Measurements from ENCODE around the gene OBI1.

OBI1 gene

DNA sequence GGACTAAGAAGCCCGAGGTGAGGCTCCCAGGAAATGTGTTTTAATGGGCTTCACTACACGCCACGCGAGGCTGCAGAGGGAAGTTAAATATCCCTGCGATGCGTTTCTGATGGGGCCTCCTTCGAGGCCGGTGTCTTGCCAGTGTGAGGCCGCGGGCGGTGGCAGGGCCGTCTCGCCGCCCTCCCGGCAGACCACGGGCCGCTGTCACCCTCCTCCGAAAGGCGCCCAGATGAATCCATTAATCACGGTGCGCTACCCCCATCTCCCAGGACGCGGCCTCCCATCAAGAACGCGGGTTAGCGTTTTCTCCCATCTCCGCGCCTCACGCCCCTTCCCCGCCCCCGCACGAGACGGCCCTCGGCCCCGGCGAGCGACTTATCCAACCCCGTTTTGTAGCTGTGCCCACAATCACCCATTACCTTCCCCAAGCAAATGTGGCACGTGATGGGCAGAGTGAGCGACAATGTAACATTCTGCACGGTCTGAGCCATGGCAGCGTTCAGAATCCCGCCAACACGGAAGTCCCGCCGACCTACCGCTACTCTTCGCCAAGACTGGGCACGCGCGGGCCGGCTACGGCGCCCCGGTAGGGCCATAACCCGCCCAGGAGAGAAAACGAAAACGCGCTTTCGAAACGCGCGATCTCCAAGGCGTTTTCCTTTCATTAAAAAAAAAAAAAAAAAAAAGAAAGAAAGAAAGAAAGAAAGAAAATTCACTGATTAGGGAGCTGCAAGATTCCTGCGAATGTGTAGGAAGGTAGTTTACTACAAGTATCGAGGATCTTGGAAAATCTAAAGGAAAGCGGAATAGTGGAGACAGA, at the start of gene OBI1:
Gene OBI1, minus strand, starts transcription at position 526 of the 820 bp plus-strand sequence. Its CDS starts 35 bp downstream, at position 491.
- DNase-seq = peak; percentile 88
- in situ Hi-C loops (cut with HindIII; ENCODE audit: low pct_ligation_motif_present, low pct_unique_long_range_greater_than_20kb, low sequenced_read_pairs) = no loop called here

DNA sequence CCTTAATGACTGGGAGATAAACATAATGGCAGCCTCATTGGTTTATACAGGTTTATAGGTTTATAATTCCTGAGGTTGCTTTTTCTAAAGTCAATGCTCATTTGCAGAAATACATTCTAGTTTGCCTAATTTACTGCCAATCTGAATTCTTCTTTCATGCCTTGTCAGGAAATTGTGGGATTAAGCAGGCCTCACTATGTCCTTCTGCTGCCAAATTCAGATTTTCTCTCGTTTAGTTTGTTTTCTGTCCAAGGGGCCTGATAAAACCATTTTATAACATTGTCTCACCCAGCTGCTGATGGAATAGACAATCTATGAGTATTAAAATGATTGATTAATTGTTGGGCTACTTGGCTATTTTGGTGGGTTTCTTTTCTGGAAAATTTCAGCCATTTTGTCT, 42.4 kb upstream of the OBI1 start:
- no peak for DNase-seq
- in situ Hi-C loops (cut with HindIII; ENCODE audit: low pct_ligation_motif_present, low pct_unique_long_range_greater_than_20kb, low sequenced_read_pairs) = no loop called here

DNA sequence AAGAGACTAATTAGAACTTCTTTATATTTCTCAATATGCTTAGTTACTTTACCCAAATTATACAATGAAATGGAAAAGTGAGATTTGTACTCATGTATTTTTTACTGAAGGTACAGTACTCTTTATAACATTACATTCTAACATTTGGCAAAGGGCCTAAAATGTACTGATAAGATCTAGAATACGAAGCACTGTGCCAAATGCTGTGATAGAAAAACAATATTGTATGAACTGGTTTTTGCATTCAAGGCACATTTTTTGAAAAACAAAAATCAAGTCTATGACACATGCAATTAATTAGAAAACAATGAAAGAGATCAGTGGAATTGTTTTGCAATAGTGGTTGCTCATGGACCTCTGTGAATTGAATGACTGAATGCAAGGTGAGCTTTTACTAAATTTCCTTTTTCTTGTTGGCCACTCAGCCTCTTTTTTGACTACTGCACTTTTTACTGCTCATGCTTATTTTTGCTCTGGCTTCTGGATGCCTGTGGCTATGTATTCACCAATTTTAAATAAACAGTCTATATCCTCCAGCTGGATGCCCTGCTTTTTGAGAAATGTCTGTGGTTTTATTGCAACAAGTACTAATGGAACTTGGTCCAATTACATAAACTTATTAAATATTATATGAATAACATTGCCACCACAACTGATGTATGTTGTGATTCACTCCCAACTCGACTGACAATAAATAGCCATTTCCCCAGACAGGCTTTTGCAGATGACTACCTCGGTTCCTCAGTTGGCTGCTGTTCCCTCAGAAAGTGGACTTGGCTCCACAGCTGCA, 41.4 kb upstream of the OBI1 start:
- DNase-seq = no peak
- in situ Hi-C loops (cut with HindIII; ENCODE audit: low pct_ligation_motif_present, low pct_unique_long_range_greater_than_20kb, low sequenced_read_pairs) = no loop called here

DNA sequence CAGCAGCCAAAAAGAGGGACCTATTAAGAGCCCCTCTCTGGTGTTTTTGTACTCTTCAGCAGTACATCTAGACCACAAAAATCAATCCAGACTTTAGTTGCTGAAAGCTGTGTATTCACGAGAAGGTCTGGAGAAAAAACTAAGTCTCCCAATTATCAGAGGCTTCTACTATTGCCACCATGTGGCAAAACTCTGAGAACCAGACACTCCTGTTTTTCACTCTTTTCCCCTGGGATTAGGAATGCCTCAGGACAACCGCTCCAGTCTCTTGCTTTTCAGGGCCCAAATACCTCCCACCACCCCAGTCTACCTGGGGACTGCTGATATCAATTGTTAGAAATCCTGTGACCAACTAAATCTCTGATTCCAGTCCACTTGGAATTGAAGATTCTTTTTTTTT, 30.1 kb upstream of the OBI1 start:
- peak; percentile 9 for DNase-seq
- in situ Hi-C loops (cut with HindIII; ENCODE audit: low pct_ligation_motif_present, low pct_unique_long_range_greater_than_20kb, low sequenced_read_pairs) = no loop called here

DNA sequence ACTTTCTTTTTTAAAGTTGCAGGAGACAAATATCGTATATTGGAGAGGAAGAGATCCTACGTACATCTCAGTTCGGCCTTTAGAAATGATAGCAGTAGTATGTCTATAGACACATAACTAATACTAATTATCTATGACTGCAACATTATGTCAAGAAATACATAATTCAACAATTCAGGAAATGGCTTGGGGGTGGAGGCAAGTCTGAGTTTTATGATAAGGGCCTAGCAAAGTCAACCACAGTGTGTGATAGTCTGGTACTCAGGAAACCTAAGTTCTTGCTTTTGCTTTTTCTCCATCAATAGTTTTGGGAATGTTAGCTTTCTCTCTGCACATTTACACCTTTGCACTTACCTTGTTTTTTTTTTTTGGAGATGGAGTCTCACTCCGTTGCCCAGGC, 27.5 kb upstream of the OBI1 start:
- DNase-seq = no peak
- in situ Hi-C loops (cut with HindIII; ENCODE audit: low pct_ligation_motif_present, low pct_unique_long_range_greater_than_20kb, low sequenced_read_pairs) = no loop called here

DNA sequence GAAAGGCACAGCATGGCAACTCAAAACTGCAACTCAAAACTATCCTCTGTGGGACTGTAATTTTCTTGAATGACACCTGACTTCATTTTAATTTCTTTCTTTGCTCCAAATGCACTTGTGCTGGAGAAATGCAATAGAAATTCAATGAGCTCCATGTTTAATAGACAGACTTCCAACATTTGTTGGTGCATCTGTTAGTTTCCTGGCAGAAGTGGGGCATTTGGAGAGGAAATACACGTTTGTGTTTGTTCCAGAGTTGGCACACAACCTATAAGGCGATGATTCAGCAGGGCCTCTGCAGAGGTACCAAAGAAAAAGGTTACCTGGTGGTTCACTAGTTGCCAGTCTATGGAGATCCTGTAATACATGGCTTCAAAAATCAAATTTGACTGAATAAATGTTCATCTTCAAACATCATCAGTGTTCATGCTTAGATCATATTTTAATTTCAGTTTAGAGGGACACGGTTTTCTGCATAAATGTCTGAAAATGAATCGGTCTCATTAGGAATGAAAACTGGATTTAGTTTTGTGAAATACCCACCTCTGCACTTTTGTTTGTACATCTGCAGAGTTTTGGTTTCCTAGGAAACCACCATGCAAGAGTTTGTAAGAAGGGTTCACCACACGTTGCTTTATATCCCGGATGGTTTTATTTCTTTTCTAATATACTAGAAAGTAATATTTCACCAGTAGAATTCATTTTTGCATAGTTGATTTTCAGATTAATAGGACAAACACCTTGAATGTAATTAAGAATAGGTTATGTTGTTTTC, 21.8 kb upstream of the OBI1 start:
- no peak for DNase-seq
- in situ Hi-C loops (cut with HindIII; ENCODE audit: low pct_ligation_motif_present, low pct_unique_long_range_greater_than_20kb, low sequenced_read_pairs) = no loop called here

GRCh38 chr13:78680115-78680561, 21.2 kb upstream of the OBI1 start:
- in situ Hi-C loops (cut with HindIII; ENCODE audit: low pct_ligation_motif_present, low pct_unique_long_range_greater_than_20kb, low sequenced_read_pairs) = no loop called here

DNA sequence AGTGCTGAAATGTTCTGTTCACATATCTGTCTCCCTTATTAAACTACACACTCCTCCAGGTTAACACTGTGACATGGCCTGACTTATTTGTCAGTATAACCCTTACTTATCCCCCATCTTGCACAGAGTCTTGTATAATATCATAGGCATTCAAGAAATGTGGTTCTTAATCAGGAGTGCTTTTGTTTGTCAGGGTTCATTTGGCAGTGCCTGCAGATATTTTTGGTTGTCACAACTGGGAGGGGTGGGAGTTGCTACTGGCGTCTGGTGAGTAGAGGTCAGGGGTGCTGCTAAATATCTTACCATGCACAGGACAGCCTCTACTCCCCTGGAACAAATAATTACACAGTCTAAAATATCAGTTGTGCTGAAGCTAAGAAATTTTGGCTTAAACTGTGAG, 20.4 kb upstream of the OBI1 start:
- in situ Hi-C loops (cut with HindIII; ENCODE audit: low pct_ligation_motif_present, low pct_unique_long_range_greater_than_20kb, low sequenced_read_pairs) = no loop called here
- no peak for DNase-seq

More at GRCh38 chr13:78680115-78680561, 21.2 kb upstream of the OBI1 start:
- DNase-seq = no peak

- in situ Hi-C loops (cut with HindIII; ENCODE audit: low pct_ligation_motif_present, low pct_unique_long_range_greater_than_20kb, low sequenced_read_pairs) = no loop called here
Measured at GRCh38 chr13:78675112-78675511, 16.2 kb upstream of the OBI1 start.

DNA sequence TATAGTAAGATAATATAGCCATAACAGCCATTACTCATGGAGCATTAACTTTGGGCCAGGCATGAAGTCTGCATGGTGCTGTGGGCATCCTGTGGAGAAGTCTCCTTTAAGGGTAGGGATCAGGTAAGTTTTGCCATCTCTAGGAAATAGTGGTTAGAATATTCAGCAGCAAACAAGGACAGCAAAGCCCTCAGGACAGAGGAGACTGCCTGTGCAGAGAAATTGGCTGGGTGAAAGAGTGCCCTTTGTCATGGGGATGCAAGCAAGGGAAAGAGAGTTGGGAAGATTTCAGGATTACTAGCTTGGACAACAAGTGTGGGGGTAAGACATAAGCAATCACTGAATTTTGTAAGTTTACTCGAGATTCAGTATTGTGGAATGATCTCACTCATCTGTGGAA, 15.7 kb upstream of the OBI1 start:
- in situ Hi-C loops (cut with HindIII; ENCODE audit: low pct_ligation_motif_present, low pct_unique_long_range_greater_than_20kb, low sequenced_read_pairs) = no loop called here

More at GRCh38 chr13:78675112-78675511, 16.2 kb upstream of the OBI1 start:
- DNase-seq = no peak

GRCh38 chr13:78662467-78662866, 3.5 kb upstream of the OBI1 start:
- in situ Hi-C loops (cut with HindIII; ENCODE audit: low pct_ligation_motif_present, low pct_unique_long_range_greater_than_20kb, low sequenced_read_pairs) = no loop called here
- no peak for DNase-seq

More for the DNA sequence above, 15.7 kb upstream of the OBI1 start:
- DNase-seq = no peak

DNA sequence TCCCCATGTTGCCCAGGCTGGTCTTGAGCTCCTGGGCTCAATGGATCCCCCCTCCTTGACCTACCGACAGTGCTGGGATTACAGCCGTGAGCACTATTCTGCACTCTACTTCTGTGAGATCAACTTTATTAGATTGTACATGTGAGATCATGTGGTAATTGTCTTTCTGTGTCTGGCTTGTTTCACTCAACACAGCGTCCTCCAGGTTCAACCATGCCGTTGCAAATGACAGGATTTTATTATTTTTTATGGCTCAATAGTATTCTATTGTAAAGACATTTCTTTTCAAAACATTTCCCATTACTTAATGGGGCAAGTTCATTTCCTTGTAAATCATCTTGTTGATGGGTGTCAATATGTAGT, 1.5 kb upstream of the OBI1 start:
- in situ Hi-C loops (cut with HindIII; ENCODE audit: low pct_ligation_motif_present, low pct_unique_long_range_greater_than_20kb, low sequenced_read_pairs) = no loop called here
- no peak for DNase-seq

GRCh38 chr13:78659732-78660494, 958 bp upstream of the OBI1 start:
- in situ Hi-C loops (cut with HindIII; ENCODE audit: low pct_ligation_motif_present, low pct_unique_long_range_greater_than_20kb, low sequenced_read_pairs) = no loop called here

GRCh38 chr13:78659450-78659730, 435 bp upstream of the OBI1 start:
- in situ Hi-C loops (cut with HindIII; ENCODE audit: low pct_ligation_motif_present, low pct_unique_long_range_greater_than_20kb, low sequenced_read_pairs) = no loop called here
- no peak for DNase-seq

More at GRCh38 chr13:78659732-78660494, 958 bp upstream of the OBI1 start:
- no peak for DNase-seq

GRCh38 chr13:78657699-78658629, 991 bp downstream of the OBI1 start:
- in situ Hi-C loops (cut with HindIII; ENCODE audit: low pct_ligation_motif_present, low pct_unique_long_range_greater_than_20kb, low sequenced_read_pairs) = no loop called here
- DNase-seq = peak; percentile 27

GRCh38 chr13:78655906-78656305, 3.0 kb downstream of the OBI1 start:
- no peak for DNase-seq
- in situ Hi-C loops (cut with HindIII; ENCODE audit: low pct_ligation_motif_present, low pct_unique_long_range_greater_than_20kb, low sequenced_read_pairs) = no loop called here

DNA sequence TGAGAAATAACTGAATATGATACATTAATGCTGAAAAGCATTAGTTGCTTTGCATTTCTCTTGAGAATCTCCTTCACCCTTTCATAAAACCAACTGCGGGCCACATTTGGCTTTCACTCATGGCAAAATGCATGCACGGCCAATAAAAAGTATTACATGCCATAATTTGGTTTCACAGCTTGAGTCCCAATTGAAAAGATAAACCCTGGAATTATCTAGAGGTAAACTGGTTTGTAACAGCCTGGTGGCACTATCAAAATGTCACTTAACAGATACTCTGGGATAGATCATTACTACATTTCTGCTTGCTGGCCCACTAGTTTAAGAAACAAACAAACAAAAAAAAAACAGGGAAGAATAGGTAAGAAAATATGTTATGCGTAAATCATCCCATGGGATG, 3.9 kb downstream of the OBI1 start:
- in situ Hi-C loops (cut with HindIII; ENCODE audit: low pct_ligation_motif_present, low pct_unique_long_range_greater_than_20kb, low sequenced_read_pairs) = no loop called here
- no peak for DNase-seq

DNA sequence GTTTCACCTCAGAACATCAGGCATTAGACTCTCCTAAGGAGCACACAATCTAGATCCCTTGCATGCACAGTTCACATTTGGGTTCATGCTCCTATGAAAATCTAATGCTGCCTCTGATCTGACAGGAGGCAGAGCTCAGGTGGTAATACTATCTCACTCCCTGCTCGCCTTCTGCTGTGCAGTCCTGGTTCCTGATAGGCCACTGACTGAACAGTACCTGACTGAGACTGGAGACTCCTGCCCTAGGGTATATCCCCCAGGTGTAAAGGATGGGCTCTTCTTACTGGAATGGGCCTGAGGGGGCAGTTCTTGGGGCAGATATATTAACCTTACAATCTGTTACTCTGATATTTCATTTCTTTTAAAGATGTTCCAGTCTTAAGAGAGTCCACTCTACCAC, 6.3 kb downstream of the OBI1 start:
- DNase-seq = no peak

More for the DNA sequence above, 6.3 kb downstream of the OBI1 start:
- in situ Hi-C loops (cut with HindIII; ENCODE audit: low pct_ligation_motif_present, low pct_unique_long_range_greater_than_20kb, low sequenced_read_pairs) = no loop called here
